Brain microvascular endothelial cell (primary cell): Measurements from ENCODE around the gene METRN.
A peak's percentile ranks its signal among the peaks of the same experiment; 100 is the strongest.

Source experiments
- DNase-seq: peaks from one replicate; pipeline ENCODE4 v3.0.0-alpha.2; 2020
- H3K27ac ChIP-seq: fragments of 250-450 bp; sonication (Bioruptor Pico); 2 replicates; pipeline ENCODE4 v1.5.1; 2020; ENCODE audit warnings: mild to moderate bottlenecking, moderate library complexity
- H3K27me3 ChIP-seq: fragments of 250-450 bp; sonication (Bioruptor Pico); replicated peaks from 2 replicates; pipeline ENCODE4 v1.5.1; 2020; ENCODE audit warnings: mild to moderate bottlenecking
- H3K36me3 ChIP-seq: fragments of 250-450 bp; sonication (Bioruptor Pico); replicated peaks from 2 replicates; pipeline ENCODE4 v1.5.1; 2020; ENCODE audit warnings: mild to moderate bottlenecking
- H3K4me3 ChIP-seq: 2 replicates; pipeline ENCODE4 v1.5.1; 2011; ENCODE audit warnings: low read depth, mild to moderate bottlenecking, control low read depth, low read length, moderate library complexity
- in situ Hi-C: cut with HindIII; loops from 2 replicates; pipeline ENCODE4 v1.10.0; 2017; ENCODE audit warnings: low sequenced_read_pairs, low pct_ligation_motif_present
- TF ChIP-seq, protein P1 (sequence below): IDR thresholded peaks from 2 replicates; pipeline ENCODE4 v1.5.1; 2011; ENCODE audit warnings: low read depth, mild to moderate bottlenecking, moderate library complexity, low read length, control low read depth, inconsistent platforms; ENCODE audit errors: missing control alignments

The METRN gene

GRCh38 chr16:669666-670065 is 45.3 kb upstream of the METRN start:
- H3K4me3 ChIP-seq = peak overlapping the region; percentile 85
- DNase-seq = no peak
- no peak overlapping the region for H3K27ac ChIP-seq
- TF ChIP-seq, protein P1, sequence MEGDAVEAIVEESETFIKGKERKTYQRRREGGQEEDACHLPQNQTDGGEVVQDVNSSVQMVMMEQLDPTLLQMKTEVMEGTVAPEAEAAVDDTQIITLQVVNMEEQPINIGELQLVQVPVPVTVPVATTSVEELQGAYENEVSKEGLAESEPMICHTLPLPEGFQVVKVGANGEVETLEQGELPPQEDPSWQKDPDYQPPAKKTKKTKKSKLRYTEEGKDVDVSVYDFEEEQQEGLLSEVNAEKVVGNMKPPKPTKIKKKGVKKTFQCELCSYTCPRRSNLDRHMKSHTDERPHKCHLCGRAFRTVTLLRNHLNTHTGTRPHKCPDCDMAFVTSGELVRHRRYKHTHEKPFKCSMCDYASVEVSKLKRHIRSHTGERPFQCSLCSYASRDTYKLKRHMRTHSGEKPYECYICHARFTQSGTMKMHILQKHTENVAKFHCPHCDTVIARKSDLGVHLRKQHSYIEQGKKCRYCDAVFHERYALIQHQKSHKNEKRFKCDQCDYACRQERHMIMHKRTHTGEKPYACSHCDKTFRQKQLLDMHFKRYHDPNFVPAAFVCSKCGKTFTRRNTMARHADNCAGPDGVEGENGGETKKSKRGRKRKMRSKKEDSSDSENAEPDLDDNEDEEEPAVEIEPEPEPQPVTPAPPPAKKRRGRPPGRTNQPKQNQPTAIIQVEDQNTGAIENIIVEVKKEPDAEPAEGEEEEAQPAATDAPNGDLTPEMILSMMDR = no peak
- in situ Hi-C loops = no loop called here
- H3K36me3 ChIP-seq = peaks cover 50% of the 10 kb centered on the region
- no peaks in the 10 kb centered on the region for H3K27me3 ChIP-seq

DNA sequence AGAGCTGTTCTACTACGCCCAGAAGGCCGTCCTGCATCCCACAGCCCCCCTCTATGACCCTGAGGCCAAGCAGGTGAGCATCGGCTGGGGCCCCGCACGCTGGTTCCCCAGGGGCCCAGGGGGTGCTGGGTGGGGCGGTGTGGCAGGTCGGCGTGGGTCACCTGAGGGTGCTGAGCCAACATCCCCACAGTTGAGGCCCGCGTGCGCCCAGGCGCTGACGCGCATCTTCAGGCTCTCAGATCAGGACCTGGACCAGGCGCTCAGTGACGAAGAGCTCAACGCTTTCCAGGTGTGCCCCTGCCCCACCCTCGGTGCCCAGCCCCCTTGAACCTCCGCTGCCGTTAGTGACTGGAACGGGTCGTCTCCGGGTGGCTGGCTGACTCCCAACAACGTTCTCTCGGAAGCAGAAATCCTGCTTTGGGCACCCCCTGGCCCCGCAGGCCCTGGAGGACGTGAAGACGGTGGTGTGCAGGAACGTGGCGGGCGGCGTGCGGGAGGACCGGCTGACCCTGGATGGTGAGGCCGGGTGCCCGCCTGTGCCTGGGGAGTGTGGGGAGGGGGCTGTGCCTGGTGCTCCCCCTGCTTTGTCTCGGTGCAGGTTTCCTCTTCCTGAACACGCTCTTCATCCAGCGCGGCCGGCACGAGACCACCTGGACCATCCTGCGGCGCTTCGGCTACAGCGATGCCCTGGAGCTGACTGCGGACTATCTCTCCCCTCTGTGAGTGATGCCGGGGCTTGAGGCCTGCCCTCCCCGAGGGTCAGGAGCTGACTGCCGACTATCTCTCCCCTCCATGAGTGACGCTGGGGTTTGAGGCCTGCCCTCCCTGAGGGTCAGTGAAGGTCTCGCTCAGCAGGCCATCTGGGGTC is 44.2 kb upstream of the METRN start:
- Histone ChIP-seq H3K4me3 (no peak overlapping the region), H3K27me3 (no peaks in the 10 kb centered on the region), H3K27ac (no peak overlapping the region), H3K36me3 (peaks cover 51% of the 10 kb centered on the region)
- in situ Hi-C loops = no loop called here
- TF ChIP-seq, protein P1 = no peak
- DNase-seq = no peak

GRCh38 chr16:671353-672131 is 43.4 kb upstream of the METRN start:
- TF ChIP-seq, protein P1 = no peak
- in situ Hi-C loops = no loop called here
- Histone ChIP-seq H3K27me3 (no peaks in the 10 kb centered on the region), H3K27ac (no peak overlapping the region), H3K36me3 (peaks cover 51% of the 10 kb centered on the region), H3K4me3 (no peak overlapping the region)
- DNase-seq = no peak

DNA sequence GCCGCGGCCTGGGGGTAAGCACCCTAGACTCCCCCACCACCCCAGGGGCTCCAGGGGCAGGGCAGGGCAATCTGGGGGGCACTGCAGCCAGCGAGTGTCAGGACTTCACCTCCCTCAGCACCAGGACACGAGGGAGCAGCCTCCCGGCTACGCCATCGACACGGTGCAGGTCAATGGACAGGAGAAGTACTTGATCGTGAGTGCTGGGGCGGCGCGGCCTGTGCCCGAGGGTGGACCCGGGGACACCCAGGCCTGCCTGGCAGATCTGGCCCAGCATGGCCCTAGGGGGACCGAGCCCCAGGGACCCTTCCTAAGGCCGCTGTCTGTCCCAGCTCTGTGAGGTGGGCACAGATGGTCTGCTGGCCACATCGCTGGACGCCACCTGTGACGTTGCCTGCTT is 42.5 kb upstream of the METRN start:
- H3K27ac ChIP-seq = no peak overlapping the region
- TF ChIP-seq, protein P1 = no peak

DNA sequence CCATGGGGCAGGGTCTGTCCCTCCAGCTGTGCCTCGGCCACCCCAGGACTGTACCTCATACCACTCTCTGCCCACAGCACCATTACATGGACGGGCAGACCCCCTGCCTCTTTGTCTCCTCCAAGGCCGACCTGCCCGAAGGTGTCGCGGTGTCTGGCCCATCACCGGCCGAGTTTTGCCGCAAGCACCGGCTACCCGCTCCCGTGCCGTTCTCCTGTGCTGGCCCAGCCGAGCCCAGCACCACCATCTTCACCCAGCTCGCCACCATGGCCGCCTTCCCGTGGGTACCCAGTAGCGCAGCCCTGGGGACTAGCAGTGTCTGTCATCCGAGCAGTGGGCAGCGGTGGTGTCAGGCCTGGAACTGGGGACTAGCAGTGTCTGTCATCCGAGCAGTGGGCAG is 42.1 kb upstream of the METRN start:
- in situ Hi-C loops = no loop called here
- Histone ChIP-seq H3K4me3 (no peak overlapping the region), H3K36me3 (peaks cover 51% of the 10 kb centered on the region), H3K27ac (no peak overlapping the region), H3K27me3 (no peaks in the 10 kb centered on the region)
- no peak for DNase-seq
- TF ChIP-seq, protein P1 = no peak

More for the DNA sequence above, 42.5 kb upstream of the METRN start:
- Histone ChIP-seq H3K4me3 (no peak overlapping the region), H3K27me3 (no peaks in the 10 kb centered on the region), H3K36me3 (peaks cover 51% of the 10 kb centered on the region)
- in situ Hi-C loops = no loop called here
- no peak for DNase-seq
